ENCODE results near the gene PROSER1.

GRCh38 chr13:38998739-38999138, 39.1 kb downstream of the PROSER1 start:
- TF ChIP-seq CTCF (IDR thresholded peaks at IDR 0.05) (no peak), POLR2A (IDR thresholded peaks at IDR 0.05) (no peak)

All from testis (tissue), 2 donors.